Measurements from ENCODE around the gene ARHGAP18.

GRCh38 chr6:129536271-129536670 lies 173.7 kb downstream of the ARHGAP18 start:
- TF ChIP-seq CTCF (IDR thresholded peaks at IDR 0.05): no peak
- no peak for TF ChIP-seq POLR2A (IDR thresholded peaks at IDR 0.05)

Data from testis (tissue), 2 donors.